ENCODE data around the gene ZNHIT3. TPM values are rescaled to one million over a fixed set of nuclear protein-coding genes. Genes with fewer than 3 reads are reported as not detected.
A peak's percentile ranks its signal among the peaks of the same experiment; 100 is the strongest.
"Not testable (repeated sequence)": the region's sequence is repeated elsewhere in the genome, so short reads cannot be mapped to it uniquely, and the experiment has no call there.

Gene ZNHIT3
- total RNA-seq, 2 experiments from 2014 or later: 52.4 to 59.7 TPM

- H3K4me3 Mint-ChIP-seq: no peak overlapping the region
- H3K27ac Mint-ChIP-seq: peak overlapping the region; percentile 34
- H3K9me3 Mint-ChIP-seq: no peaks in the 10 kb centered on the region
- DNase-seq: no peak
- peaks cover 26% of the 10 kb centered on the region for H3K36me3 Mint-ChIP-seq
- H3K27me3 Mint-ChIP-seq: no peaks in the 10 kb centered on the region
- H3K4me1 Mint-ChIP-seq: peaks cover 6% of the 10 kb centered on the region
These were observed 14.3 kb downstream of the ZNHIT3 start for GRCh38 chr17:36500745-36501225.

DNA sequence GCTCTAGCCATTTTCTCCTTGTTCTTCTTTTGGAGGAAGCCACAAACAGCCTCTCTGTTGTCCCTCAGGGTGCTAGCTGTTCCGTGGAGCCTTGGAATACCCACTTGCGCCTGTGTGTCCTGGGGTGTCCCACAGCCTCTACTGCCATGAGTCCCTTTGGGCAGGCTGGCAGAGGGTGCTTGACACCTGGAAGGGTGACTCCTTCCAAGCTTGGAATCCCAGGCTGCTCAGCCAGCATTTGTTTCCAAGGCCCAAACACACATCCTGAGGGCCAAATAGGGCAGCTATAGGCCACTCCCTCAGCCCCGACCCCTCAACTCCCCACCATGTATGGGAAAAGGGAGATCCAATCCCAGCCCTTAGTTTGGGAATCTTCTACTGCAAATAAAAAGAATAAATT, 14.9 kb downstream of the ZNHIT3 start:
- H3K27me3 Mint-ChIP-seq: no peaks in the 10 kb centered on the region
- H3K36me3 Mint-ChIP-seq: peaks cover 26% of the 10 kb centered on the region
- no peak overlapping the region for H3K27ac Mint-ChIP-seq
- H3K4me3 Mint-ChIP-seq: no peak overlapping the region
- peaks cover 6% of the 10 kb centered on the region for H3K4me1 Mint-ChIP-seq
- DNase-seq: no peak
- H3K9me3 Mint-ChIP-seq: no peaks in the 10 kb centered on the region

- no peaks in the 10 kb centered on the region for H3K27me3 Mint-ChIP-seq
- H3K36me3 Mint-ChIP-seq: peaks cover 27% of the 10 kb centered on the region
- peaks cover 6% of the 10 kb centered on the region for H3K4me1 Mint-ChIP-seq
- DNase-seq: no peak
- no peak overlapping the region for H3K4me3 Mint-ChIP-seq
- H3K27ac Mint-ChIP-seq: peak overlapping the region; percentile 75
- H3K9me3 Mint-ChIP-seq: no peaks in the 10 kb centered on the region
These were observed 15.5 kb downstream of the ZNHIT3 start for GRCh38 chr17:36501963-36502362.

DNA sequence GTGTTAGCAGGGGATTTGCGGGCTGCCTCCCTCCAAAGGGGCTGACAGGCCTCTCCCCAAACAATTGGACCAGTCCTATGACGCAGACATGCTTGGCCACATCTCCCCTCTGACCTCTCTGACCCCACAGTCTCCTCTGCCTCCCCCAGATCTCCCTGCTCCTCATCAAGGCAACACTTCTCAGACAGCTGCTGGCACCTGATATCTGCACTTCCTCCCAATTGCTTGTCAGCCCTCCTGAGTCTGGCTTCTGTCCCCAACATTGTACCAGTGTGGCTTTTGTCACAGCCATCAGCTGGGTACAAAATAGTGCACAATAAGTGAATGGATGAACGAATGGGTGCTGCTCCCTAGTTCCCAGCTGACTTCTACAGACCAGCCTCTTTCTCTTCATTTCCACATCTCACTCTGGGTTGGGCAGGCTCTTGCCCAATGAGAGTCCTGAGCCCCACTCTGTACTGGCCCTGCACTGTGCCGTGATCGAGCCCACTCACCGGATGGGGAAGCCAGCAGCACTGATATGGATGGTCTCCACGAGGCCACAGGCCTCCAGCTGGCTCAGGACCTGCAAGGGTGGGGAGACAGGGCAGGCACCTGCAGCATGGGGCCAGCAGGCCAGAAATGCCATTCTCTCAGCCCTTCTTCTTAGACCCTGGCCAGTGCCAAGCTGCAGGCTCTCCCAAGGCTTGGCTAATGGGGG, 17.1 kb downstream of the ZNHIT3 start:
- Mint-ChIP-seq H3K4me1 (peaks cover 6% of the 10 kb centered on the region), H3K36me3 (peaks cover 20% of the 10 kb centered on the region), H3K9me3 (no peaks in the 10 kb centered on the region), H3K27me3 (no peaks in the 10 kb centered on the region), H3K27ac (peak overlapping the region; percentile 66), H3K4me3 (no peak overlapping the region)
- no peak for DNase-seq

DNA sequence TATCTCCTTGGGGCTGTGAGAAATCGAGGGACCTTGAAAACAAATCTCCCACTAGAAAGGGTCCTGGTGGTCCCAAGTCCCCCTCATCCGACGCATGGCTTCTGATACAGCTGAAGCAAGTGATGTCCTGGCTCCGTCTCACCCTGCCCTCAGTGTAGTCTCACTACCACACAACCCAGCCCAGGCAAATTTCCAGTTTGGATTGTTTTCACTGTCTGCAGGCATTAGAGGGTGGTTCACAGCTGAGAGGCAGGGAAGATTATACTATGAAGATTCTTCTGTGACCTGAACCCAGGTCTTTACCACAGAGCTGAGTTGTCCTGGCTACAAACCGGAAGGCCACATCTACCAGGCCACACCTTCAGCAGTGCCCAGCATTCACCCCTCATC, 17.7 kb downstream of the ZNHIT3 start:
- H3K4me1 Mint-ChIP-seq: peaks cover 6% of the 10 kb centered on the region
- H3K9me3 Mint-ChIP-seq: no peaks in the 10 kb centered on the region
- H3K27ac Mint-ChIP-seq: no peak overlapping the region

GRCh38 chr17:36505171-36505570, 18.7 kb downstream of the ZNHIT3 start:
- H3K4me1 Mint-ChIP-seq: peaks cover 6% of the 10 kb centered on the region
- DNase-seq: no peak
- peaks cover 32% of the 10 kb centered on the region for H3K36me3 Mint-ChIP-seq
- H3K27me3 Mint-ChIP-seq: no peaks in the 10 kb centered on the region
- no peak overlapping the region for H3K27ac Mint-ChIP-seq
- no peaks in the 10 kb centered on the region for H3K9me3 Mint-ChIP-seq
- no peak overlapping the region for H3K4me3 Mint-ChIP-seq

More for the DNA sequence above, 17.7 kb downstream of the ZNHIT3 start:
- Mint-ChIP-seq H3K36me3 (peaks cover 23% of the 10 kb centered on the region), H3K4me3 (no peak overlapping the region), H3K27me3 (no peaks in the 10 kb centered on the region)
- DNase-seq: no peak

- Mint-ChIP-seq H3K4me1 (peaks cover 6% of the 10 kb centered on the region), H3K27ac (no peak overlapping the region), H3K36me3 (peaks cover 40% of the 10 kb centered on the region), H3K4me3 (no peak overlapping the region), H3K27me3 (no peaks in the 10 kb centered on the region), H3K9me3 (no peaks in the 10 kb centered on the region)
- DNase-seq: no peak
These were observed 19.9 kb downstream of the ZNHIT3 start for GRCh38 chr17:36506249-36506826.

DNA sequence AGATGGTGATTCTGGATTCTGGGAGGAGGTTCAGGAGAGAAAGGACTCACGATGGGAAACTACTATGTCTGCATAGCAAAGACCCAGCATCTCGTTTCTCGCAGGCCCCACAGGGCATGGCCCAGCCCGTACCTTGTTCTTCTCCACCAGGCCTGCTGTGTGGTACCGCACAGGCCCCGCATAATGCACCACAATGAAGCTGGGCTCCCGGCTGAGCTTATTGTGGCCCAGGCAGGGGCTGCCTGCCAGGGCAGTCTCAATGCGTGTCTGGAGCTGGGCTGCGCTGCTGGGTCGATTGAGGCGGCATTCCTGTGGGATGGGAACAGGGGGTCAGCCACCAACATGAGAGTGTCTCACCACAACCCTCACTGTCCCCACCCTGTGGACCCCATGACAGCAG, 20.4 kb downstream of the ZNHIT3 start:
- Mint-ChIP-seq H3K4me3 (no peak overlapping the region), H3K27ac (no peak overlapping the region), H3K9me3 (no peaks in the 10 kb centered on the region), H3K36me3 (peaks cover 40% of the 10 kb centered on the region), H3K27me3 (no peaks in the 10 kb centered on the region), H3K4me1 (peaks cover 6% of the 10 kb centered on the region)
- no peak for DNase-seq

- DNase-seq: no peak
- Mint-ChIP-seq H3K4me3 (no peak overlapping the region), H3K27ac (no peak overlapping the region), H3K9me3 (no peaks in the 10 kb centered on the region), H3K4me1 (peaks cover 6% of the 10 kb centered on the region), H3K36me3 (peaks cover 43% of the 10 kb centered on the region), H3K27me3 (no peaks in the 10 kb centered on the region)
These were observed 20.8 kb downstream of the ZNHIT3 start for GRCh38 chr17:36507266-36507665.

DNA sequence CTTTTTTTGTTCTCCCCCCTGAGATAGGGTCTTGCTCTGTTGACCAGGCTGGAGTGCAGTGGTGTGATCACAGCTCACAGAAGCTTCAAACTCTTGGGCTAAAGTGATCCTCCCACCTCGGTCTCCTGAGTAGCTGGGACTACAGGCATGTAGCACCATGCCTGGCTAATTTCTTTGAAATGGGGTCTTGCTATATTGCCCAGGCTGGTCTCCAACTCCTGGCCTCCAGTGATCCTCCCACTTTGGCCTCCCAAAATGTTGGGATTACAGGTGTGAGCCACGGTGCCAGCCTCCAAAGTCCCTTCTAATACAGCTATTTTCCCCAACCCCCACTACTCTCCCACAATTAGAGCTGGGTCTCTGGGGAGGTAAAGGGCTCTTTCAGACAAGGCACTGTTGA, 22.0 kb downstream of the ZNHIT3 start:
- peak overlapping the region; percentile 12 for H3K27ac Mint-ChIP-seq
- H3K9me3 Mint-ChIP-seq: not testable (repeated sequence)

GRCh38 chr17:36509272-36509985, 22.9 kb downstream of the ZNHIT3 start:
- DNase-seq: no peak
- no peaks in the 10 kb centered on the region for H3K4me1 Mint-ChIP-seq
- no peaks in the 10 kb centered on the region for H3K27me3 Mint-ChIP-seq
- peaks cover 48% of the 10 kb centered on the region for H3K36me3 Mint-ChIP-seq
- H3K27ac Mint-ChIP-seq: no peak overlapping the region
- H3K4me3 Mint-ChIP-seq: no peak overlapping the region
- H3K9me3 Mint-ChIP-seq: no peaks in the 10 kb centered on the region

More for the DNA sequence above, 22.0 kb downstream of the ZNHIT3 start:
- not testable (repeated sequence) for H3K27me3 Mint-ChIP-seq, H3K4me1 Mint-ChIP-seq, H3K4me3 Mint-ChIP-seq, DNase-seq
- H3K36me3 Mint-ChIP-seq: peaks cover 46% of the 10 kb centered on the region

DNA sequence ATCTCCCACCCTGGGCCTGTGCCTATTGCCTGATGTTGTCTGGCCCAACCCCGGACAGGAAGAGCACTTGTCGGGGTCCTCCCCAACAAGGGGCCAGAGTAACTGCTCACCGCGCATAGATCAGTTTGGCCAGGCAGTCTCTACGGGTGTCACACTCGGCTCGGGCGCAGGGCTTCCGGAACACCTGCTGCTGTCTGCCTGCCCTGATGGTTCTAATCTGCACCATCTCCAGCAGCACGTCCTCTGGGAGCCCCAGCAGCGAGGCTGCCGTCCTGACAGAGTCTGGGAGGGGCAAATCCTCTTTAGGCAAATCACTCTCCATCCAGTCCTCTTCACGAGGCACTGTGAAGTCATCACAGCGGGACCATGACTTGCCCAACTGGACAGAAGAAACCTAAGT, 24.2 kb downstream of the ZNHIT3 start:
- H3K4me3 Mint-ChIP-seq: no peak overlapping the region
- DNase-seq: no peak
- H3K36me3 Mint-ChIP-seq: peaks cover 48% of the 10 kb centered on the region
- no peaks in the 10 kb centered on the region for H3K4me1 Mint-ChIP-seq
- H3K9me3 Mint-ChIP-seq: no peaks in the 10 kb centered on the region
- H3K27me3 Mint-ChIP-seq: no peaks in the 10 kb centered on the region
- no peak overlapping the region for H3K27ac Mint-ChIP-seq

DNA sequence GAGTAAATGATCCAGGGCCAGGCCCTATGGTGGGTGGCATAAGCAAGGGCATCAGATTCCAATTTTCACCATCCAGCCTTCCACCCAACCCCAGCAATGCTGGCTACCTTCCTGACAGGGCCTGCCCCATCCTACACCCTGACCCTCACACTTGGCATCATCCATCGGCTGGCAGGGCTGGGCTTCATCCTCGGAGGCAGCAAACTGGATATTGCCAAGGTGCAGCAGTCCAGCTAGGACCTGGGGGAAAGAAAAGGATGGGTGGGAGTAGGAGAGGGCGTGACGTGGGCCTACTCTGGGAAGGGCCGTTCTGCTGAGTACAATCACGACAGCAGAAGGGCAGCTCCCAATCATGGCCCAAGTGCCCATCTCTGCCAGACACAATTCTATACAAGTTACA, 24.7 kb downstream of the ZNHIT3 start:
- no peak overlapping the region for H3K27ac Mint-ChIP-seq
- H3K9me3 Mint-ChIP-seq: no peaks in the 10 kb centered on the region
- H3K4me1 Mint-ChIP-seq: no peaks in the 10 kb centered on the region
- H3K27me3 Mint-ChIP-seq: no peaks in the 10 kb centered on the region
- DNase-seq: no peak
- no peak overlapping the region for H3K4me3 Mint-ChIP-seq
- peaks cover 46% of the 10 kb centered on the region for H3K36me3 Mint-ChIP-seq

- H3K27ac Mint-ChIP-seq: no peak overlapping the region
- H3K36me3 Mint-ChIP-seq: peaks cover 43% of the 10 kb centered on the region
- no peak for DNase-seq
- no peaks in the 10 kb centered on the region for H3K9me3 Mint-ChIP-seq
- H3K4me3 Mint-ChIP-seq: no peak overlapping the region
- H3K27me3 Mint-ChIP-seq: no peaks in the 10 kb centered on the region
- no peaks in the 10 kb centered on the region for H3K4me1 Mint-ChIP-seq
These were observed 26.2 kb downstream of the ZNHIT3 start for GRCh38 chr17:36512641-36513040.

DNA sequence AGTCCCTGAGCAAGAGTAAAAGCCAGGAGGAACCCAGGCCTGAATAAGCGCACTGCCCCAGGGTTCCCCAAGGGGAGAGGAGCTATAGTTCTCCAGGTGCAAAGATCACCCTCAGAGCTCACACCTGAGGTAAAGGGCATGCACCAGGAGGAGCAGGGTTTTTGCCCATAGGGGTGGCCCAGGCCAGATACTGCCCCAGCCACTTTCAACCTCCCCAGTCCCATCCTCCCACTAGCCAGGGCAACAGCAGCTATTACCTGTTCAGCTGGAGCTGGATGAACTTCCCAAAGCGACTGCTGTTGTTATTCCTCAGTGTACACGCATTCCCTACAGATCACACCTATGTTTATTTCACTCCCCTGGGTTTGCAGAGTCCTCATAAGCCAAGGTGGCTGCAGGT, 28.4 kb downstream of the ZNHIT3 start:
- Mint-ChIP-seq H3K4me1 (no peaks in the 10 kb centered on the region), H3K27me3 (no peaks in the 10 kb centered on the region), H3K4me3 (no peak overlapping the region), H3K36me3 (peaks cover 42% of the 10 kb centered on the region), H3K27ac (no peak overlapping the region), H3K9me3 (no peaks in the 10 kb centered on the region)
- no peak for DNase-seq
